GM06990 (cell line): ENCODE data around the gene C1orf210.

Experiments
- DNase-seq: peaks from one replicate; pipeline ENCODE4 v3.0.0-alpha.2; 2011; ENCODE audit not compliant: insufficient read length; ENCODE audit errors: extremely low read depth
- H3K27me3 ChIP-seq: replicated peaks from 2 replicates; pipeline ENCODE4 v1.6.0; 2011; ENCODE audit warnings: low read length; ENCODE audit not compliant: control insufficient read depth, insufficient read depth
- H3K36me3 ChIP-seq: 2 replicates; pipeline ENCODE4 v1.5.1; 2011; ENCODE audit warnings: low read length; ENCODE audit not compliant: control insufficient read depth, insufficient read depth
- H3K4me3 ChIP-seq: replicated peaks from 2 replicates; pipeline ENCODE4 v1.5.1; 2011; ENCODE audit warnings: low read depth, mild to moderate bottlenecking, control low read depth, low read length
- CTCF ChIP-seq: IDR thresholded peaks from 2 replicates; pipeline ENCODE4 v1.5.1; 2011; ENCODE audit warnings: low read length, control low read depth, mild to moderate bottlenecking, inconsistent platforms; ENCODE audit not compliant: insufficient read depth, poor library complexity, severe bottlenecking

C1orf210 gene

GRCh38 chr1:43277116-43277876, 8.1 kb downstream of the C1orf210 start:
- Histone ChIP-seq H3K27me3 (no peaks in the 10 kb centered on the region), H3K4me3 (no peak overlapping the region)

GRCh38 chr1:43276673-43277072, 8.7 kb downstream of the C1orf210 start:
- no peaks in the 10 kb centered on the region for H3K27me3 ChIP-seq
- no peak overlapping the region for H3K4me3 ChIP-seq
- no peaks in the 10 kb centered on the region for H3K36me3 ChIP-seq
- TF ChIP-seq CTCF: no peak
- no peak for DNase-seq

More at GRCh38 chr1:43277116-43277876, 8.1 kb downstream of the C1orf210 start:
- no peak for TF ChIP-seq CTCF
- H3K36me3 ChIP-seq: no peaks in the 10 kb centered on the region
- no peak for DNase-seq

- Histone ChIP-seq H3K4me3 (no peak overlapping the region), H3K36me3 (no peaks in the 10 kb centered on the region), H3K27me3 (no peaks in the 10 kb centered on the region)
- DNase-seq: no peak
- no peak for TF ChIP-seq CTCF
Observed at GRCh38 chr1:43275826-43276620, 9.4 kb downstream of the C1orf210 start.

GRCh38 chr1:43274804-43275180, 10.6 kb downstream of the C1orf210 start:
- Histone ChIP-seq H3K36me3 (no peaks in the 10 kb centered on the region), H3K27me3 (no peaks in the 10 kb centered on the region; the same call in 1 of the 2 replicates), H3K4me3 (no peak overlapping the region)
- no peak for DNase-seq
- TF ChIP-seq CTCF: no peak

GRCh38 chr1:43274125-43274803, 11.1 kb downstream of the C1orf210 start:
- no peak for DNase-seq
- H3K4me3 ChIP-seq: no peak overlapping the region
- H3K36me3 ChIP-seq: no peaks in the 10 kb centered on the region
- no peak for TF ChIP-seq CTCF
- no peaks in the 10 kb centered on the region; the same call in 1 of the 2 replicates for H3K27me3 ChIP-seq
